ENCODE data around the gene MEGF9. TPM values are rescaled to one million over a fixed set of nuclear protein-coding genes. Genes with fewer than 3 reads are reported as not detected.

The MEGF9 gene
- total RNA-seq, 5 donors from 2014 or later (not counting 1 experiment from before 2014, with no cell fraction given) = 10.4 to 15.5 (median 11.3) TPM

DNA sequence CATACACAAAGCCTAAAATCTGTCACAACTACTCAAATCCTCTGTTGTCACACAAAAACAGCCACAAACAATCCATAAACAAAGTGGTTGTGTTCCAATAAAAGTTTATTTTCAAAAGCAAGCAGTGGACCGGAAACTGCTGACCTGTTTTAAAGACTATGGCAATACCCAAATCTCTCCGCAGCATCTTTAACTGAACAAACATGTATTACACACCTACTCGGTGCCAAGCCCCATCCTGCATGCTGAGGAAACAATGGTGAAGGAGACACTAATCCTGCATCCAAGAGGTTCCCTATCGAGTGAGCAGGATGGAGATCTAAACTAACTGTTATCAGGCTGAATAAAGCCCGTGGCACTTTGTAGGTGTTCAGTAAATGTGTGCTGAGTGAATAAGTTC lies 145.5 kb downstream of the MEGF9 start:
- Mint-ChIP-seq H3K4me1 (peaks cover 2 to 26% (median 12%) of the 10 kb centered on the region in 3 donors), H3K4me3 (no peak overlapping the region), H3K9me3 (no peaks in the 10 kb centered on the region), H3K27me3 (no peaks in the 10 kb centered on the region), H3K27ac (no peak overlapping the region), H3K36me3 (peaks cover 63% of the 10 kb centered on the region)
- Histone ChIP-seq H3K27me3 (replicated peaks in 1 of 2; ENCODE audit: control insufficient read depth in 2 of 2, extremely low read depth in 1 of 2, insufficient read depth in 2 of 2, low read length in 1 of 2) (no peaks in the 10 kb centered on the region), H3K4me1 (ENCODE audit: control insufficient read depth in 1 of 2, extremely low read depth in 1 of 2, insufficient read depth in 2 of 2, low read length in 2 of 2) (no peaks in the 10 kb centered on the region), H3K4me3 (ENCODE audit: control insufficient read depth in 1 of 2, extremely low read depth in 1 of 2, low read length in 1 of 2) (no peak overlapping the region), H3K9me3 (no peaks in the 10 kb centered on the region), H3K27ac (ENCODE audit: low read length) (no peak overlapping the region), H3K36me3 (ENCODE audit: control insufficient read depth in 2 of 2, extremely low read depth in 1 of 2, insufficient read depth in 1 of 2, low read length in 1 of 2) (peaks cover 12 to 72% of the 10 kb centered on the region in 2 donors)
- no peak for ATAC-seq (replicated peaks in 1 of 4)
- WGBS (ENCODE audit: insufficient coverage) = no CpG with 5 or more reads among the region's 5 CpGs
- CTCF ChIA-PET = no interaction called here
- POLR2A ChIA-PET = no interaction called here
- no peak for DNase-seq

DNA sequence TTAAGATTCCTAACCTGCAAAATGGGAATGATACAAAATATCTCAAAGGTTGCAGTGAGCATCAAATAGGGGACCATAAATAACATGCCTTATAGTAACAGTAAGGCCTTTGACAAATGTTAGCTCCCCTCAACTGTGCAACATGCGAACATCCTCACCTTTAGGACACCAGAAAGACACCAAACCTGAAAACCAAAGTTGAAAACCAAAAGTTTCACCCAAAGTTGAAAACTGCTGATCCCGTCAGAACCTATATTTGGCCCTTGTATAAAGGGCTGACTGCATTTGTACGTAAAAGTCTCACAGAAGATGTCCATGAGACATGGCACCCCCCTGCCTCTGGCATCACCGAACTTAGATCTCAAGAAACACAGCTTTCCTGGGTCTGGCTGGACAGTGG lies 146.4 kb downstream of the MEGF9 start:
- WGBS (ENCODE audit: insufficient coverage) = 82% methylated on average over 2 of the region's 4 CpGs
- POLR2A ChIA-PET = no interaction called here
- CTCF ChIA-PET = no interaction called here
- Mint-ChIP-seq H3K36me3 (peaks cover 70% of the 10 kb centered on the region), H3K4me3 (no peak overlapping the region), H3K9me3 (no peaks in the 10 kb centered on the region), H3K4me1 (peaks cover 4 to 22% (median 11%) of the 10 kb centered on the region in 3 donors), H3K27me3 (no peaks in the 10 kb centered on the region), H3K27ac (no peak overlapping the region)
- DNase-seq (no peak), ATAC-seq (replicated peaks in 1 of 4) (no peak)
- Histone ChIP-seq H3K4me1 (ENCODE audit: control insufficient read depth in 1 of 2, extremely low read depth in 1 of 2, insufficient read depth in 2 of 2, low read length in 2 of 2) (no peaks in the 10 kb centered on the region), H3K9me3 (no peaks in the 10 kb centered on the region), H3K36me3 (ENCODE audit: control insufficient read depth in 2 of 2, extremely low read depth in 1 of 2, insufficient read depth in 1 of 2, low read length in 1 of 2) (peaks cover 19 to 81% of the 10 kb centered on the region in 2 donors), H3K4me3 (ENCODE audit: control insufficient read depth in 1 of 2, extremely low read depth in 1 of 2, low read length in 1 of 2) (no peak overlapping the region), H3K27ac (ENCODE audit: low read length) (no peak overlapping the region), H3K27me3 (replicated peaks in 1 of 2; ENCODE audit: control insufficient read depth in 2 of 2, extremely low read depth in 1 of 2, insufficient read depth in 2 of 2, low read length in 1 of 2) (no peaks in the 10 kb centered on the region)

DNA sequence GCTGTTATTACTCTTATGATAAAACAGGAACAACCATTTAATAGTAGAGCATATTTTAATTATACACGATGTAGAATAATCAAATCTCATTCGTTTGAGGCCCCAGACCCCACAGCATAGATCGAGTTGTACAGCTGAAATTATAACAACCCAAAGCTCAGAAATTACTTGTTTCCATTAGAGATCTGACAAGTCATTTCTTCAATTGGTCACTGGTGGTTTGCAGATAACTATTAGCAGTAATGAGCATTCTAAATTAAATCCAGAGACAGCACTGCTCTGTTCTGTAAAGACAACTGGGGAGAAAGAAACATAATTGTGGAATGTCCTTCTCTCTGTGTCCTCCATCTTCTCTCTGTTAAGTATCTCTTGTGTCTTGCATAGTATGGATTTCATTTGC lies 147.2 kb downstream of the MEGF9 start:
- WGBS (ENCODE audit: insufficient coverage) = no CpG with 5 or more reads among the region's 3 CpGs
- no peak overlapping the region for H3K4me3 ChIP-seq (ENCODE audit: control insufficient read depth in 1 of 2, extremely low read depth in 1 of 2, low read length in 1 of 2)
- no peaks in the 10 kb centered on the region for H3K27me3 ChIP-seq (replicated peaks in 1 of 2; ENCODE audit: control insufficient read depth in 2 of 2, extremely low read depth in 1 of 2, insufficient read depth in 2 of 2, low read length in 1 of 2)
- POLR2A ChIA-PET = no interaction called here
- no peak for DNase-seq
- no peaks in the 10 kb centered on the region for H3K9me3 ChIP-seq
- Mint-ChIP-seq H3K27me3 (no peaks in the 10 kb centered on the region), H3K27ac (no peak overlapping the region), H3K9me3 (no peaks in the 10 kb centered on the region), H3K36me3 (peaks cover 76% of the 10 kb centered on the region), H3K4me1 (peaks cover 10 to 26% (median 16%) of the 10 kb centered on the region in 3 donors), H3K4me3 (no peak overlapping the region)
- no peak for ATAC-seq (replicated peaks in 1 of 4)
- no peak overlapping the region for H3K27ac ChIP-seq (ENCODE audit: low read length)
- peaks cover 19 to 88% of the 10 kb centered on the region in 2 donors for H3K36me3 ChIP-seq (ENCODE audit: control insufficient read depth in 2 of 2, extremely low read depth in 1 of 2, insufficient read depth in 1 of 2, low read length in 1 of 2)
- CTCF ChIA-PET = no interaction called here
- no peaks in the 10 kb centered on the region for H3K4me1 ChIP-seq (ENCODE audit: control insufficient read depth in 1 of 2, extremely low read depth in 1 of 2, insufficient read depth in 2 of 2, low read length in 2 of 2)

DNA sequence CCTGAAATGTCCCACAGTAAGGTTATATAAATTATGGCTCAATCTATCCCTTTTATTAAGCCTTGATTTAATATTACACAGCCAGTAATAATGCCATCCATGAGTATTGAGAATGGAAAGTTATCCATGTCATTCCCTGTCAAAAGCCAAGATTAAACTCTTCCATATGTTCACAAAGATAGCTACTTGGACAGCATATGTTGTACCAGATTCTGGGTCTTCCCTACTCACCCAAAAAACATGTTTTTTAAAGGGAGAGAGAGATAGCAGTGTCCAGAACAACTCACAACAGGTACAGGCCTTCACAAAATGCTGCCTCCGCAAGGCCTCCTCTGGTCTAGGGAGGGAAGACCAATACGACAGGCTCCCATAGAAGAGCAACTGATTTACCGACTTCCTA lies 149.7 kb downstream of the MEGF9 start:
- H3K9me3 ChIP-seq = no peaks in the 10 kb centered on the region
- no peaks in the 10 kb centered on the region for H3K27me3 ChIP-seq (replicated peaks in 1 of 2; ENCODE audit: control insufficient read depth in 2 of 2, extremely low read depth in 1 of 2, insufficient read depth in 2 of 2, low read length in 1 of 2)
- Mint-ChIP-seq H3K27me3 (no peaks in the 10 kb centered on the region), H3K9me3 (no peaks in the 10 kb centered on the region), H3K4me3 (no peak overlapping the region), H3K36me3 (peaks cover 67% of the 10 kb centered on the region), H3K27ac (no peak overlapping the region), H3K4me1 (peaks cover 14 to 31% (median 22%) of the 10 kb centered on the region in 3 donors)
- WGBS (ENCODE audit: insufficient coverage) = no CpG with 5 or more reads among the region's 3 CpGs
- no peaks in the 10 kb centered on the region for H3K4me1 ChIP-seq (ENCODE audit: control insufficient read depth in 1 of 2, extremely low read depth in 1 of 2, insufficient read depth in 2 of 2, low read length in 2 of 2)
- ChIA-PET CTCF (interaction anchor here in 1 of 2 donors (0.6 to 0.7 kb wide), 2 partner anchors 753 to 1569 kb away, joined by 3 to 4 read pairs; no protein-coding TSS in a partner anchor), POLR2A (no interaction called here)
- H3K36me3 ChIP-seq (ENCODE audit: control insufficient read depth in 2 of 2, extremely low read depth in 1 of 2, insufficient read depth in 1 of 2, low read length in 1 of 2) = peaks cover 16 to 74% of the 10 kb centered on the region in 2 donors
- no peak for DNase-seq
- no peak for ATAC-seq (replicated peaks in 1 of 4)
- no peak overlapping the region for H3K4me3 ChIP-seq (ENCODE audit: control insufficient read depth in 1 of 2, extremely low read depth in 1 of 2, low read length in 1 of 2)
- no peak overlapping the region for H3K27ac ChIP-seq (ENCODE audit: low read length)

DNA sequence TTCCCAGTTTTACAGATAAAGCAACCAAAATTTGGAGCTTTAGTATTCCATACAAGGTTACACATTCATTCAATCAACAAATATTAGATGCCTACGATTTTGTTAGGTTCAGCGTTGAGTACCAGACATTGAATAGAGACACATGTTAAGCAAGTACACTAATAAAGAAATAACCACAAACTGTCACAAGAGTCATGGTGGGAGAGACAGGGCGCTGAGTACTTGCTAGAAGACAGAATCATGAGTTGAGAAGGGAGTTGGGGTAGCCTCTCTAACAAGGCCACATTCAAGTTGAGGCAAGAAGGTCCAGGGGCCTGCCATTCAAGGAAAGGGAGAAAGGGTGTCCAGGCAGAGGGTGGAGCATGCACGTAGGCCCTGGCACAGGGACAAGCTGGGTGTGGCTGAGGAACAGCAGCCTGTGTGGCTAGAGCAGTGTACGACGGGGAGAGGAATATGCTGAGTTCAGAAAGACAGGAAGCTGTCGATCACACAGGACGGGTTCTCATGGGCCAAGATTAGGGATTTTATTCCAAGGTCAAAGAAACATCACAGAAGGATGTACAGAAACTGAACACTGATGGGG lies 151.3 kb downstream of the MEGF9 start:
- Mint-ChIP-seq H3K4me1 (peaks cover 17 to 30% (median 27%) of the 10 kb centered on the region in 3 donors), H3K27ac (no peak overlapping the region), H3K4me3 (no peak overlapping the region), H3K9me3 (no peaks in the 10 kb centered on the region), H3K36me3 (peaks cover 61% of the 10 kb centered on the region), H3K27me3 (no peaks in the 10 kb centered on the region)
- DNase-seq (no peak), ATAC-seq (replicated peaks in 1 of 4) (no peak)
- Histone ChIP-seq H3K4me1 (ENCODE audit: control insufficient read depth in 1 of 2, extremely low read depth in 1 of 2, insufficient read depth in 2 of 2, low read length in 2 of 2) (no peaks in the 10 kb centered on the region), H3K27me3 (replicated peaks in 1 of 2; ENCODE audit: control insufficient read depth in 2 of 2, extremely low read depth in 1 of 2, insufficient read depth in 2 of 2, low read length in 1 of 2) (no peaks in the 10 kb centered on the region), H3K27ac (ENCODE audit: low read length) (no peak overlapping the region), H3K36me3 (ENCODE audit: control insufficient read depth in 2 of 2, extremely low read depth in 1 of 2, insufficient read depth in 1 of 2, low read length in 1 of 2) (peaks cover 8 to 64% of the 10 kb centered on the region in 2 donors), H3K4me3 (ENCODE audit: control insufficient read depth in 1 of 2, extremely low read depth in 1 of 2, low read length in 1 of 2) (no peak overlapping the region), H3K9me3 (no peaks in the 10 kb centered on the region)
- WGBS (ENCODE audit: insufficient coverage) = 90% methylated on average over 5 of the region's 8 CpGs
- POLR2A ChIA-PET = no interaction called here
- CTCF ChIA-PET = no interaction called here

DNA sequence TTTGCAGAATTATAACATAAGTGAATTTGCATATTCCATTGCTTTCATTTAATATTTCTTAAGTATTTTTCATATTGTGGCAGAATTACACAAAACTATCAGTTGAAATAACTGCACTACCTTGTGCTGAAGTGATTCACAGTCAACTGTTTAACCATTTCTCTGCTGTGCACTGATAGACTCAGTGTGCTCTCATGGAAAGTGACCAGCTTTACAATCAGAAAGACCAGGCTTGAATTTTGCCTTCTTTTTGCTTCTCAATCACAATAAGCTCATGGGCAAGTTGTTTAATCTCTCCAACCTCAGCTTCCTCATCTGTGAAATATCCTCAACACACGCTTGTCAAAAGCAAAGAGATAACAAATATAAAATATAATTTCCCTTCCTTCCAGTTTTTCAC lies 152.6 kb downstream of the MEGF9 start:
- Histone ChIP-seq H3K27ac (ENCODE audit: low read length) (no peak overlapping the region), H3K27me3 (replicated peaks in 1 of 2; ENCODE audit: control insufficient read depth in 2 of 2, extremely low read depth in 1 of 2, insufficient read depth in 2 of 2, low read length in 1 of 2) (no peaks in the 10 kb centered on the region), H3K4me1 (ENCODE audit: control insufficient read depth in 1 of 2, extremely low read depth in 1 of 2, insufficient read depth in 2 of 2, low read length in 2 of 2) (no peaks in the 10 kb centered on the region), H3K9me3 (no peaks in the 10 kb centered on the region), H3K36me3 (ENCODE audit: control insufficient read depth in 2 of 2, extremely low read depth in 1 of 2, insufficient read depth in 1 of 2, low read length in 1 of 2) (peaks cover 7 to 58% of the 10 kb centered on the region in 2 donors), H3K4me3 (ENCODE audit: control insufficient read depth in 1 of 2, extremely low read depth in 1 of 2, low read length in 1 of 2) (no peak overlapping the region)
- Mint-ChIP-seq H3K36me3 (peaks cover 56% of the 10 kb centered on the region), H3K27ac (no peak overlapping the region), H3K4me1 (peaks cover 17 to 33% (median 30%) of the 10 kb centered on the region in 3 donors), H3K9me3 (no peaks in the 10 kb centered on the region), H3K4me3 (no peak overlapping the region), H3K27me3 (no peaks in the 10 kb centered on the region)
- DNase-seq (no peak), ATAC-seq (replicated peaks in 1 of 4) (no peak)
- ChIA-PET POLR2A (no interaction called here), CTCF (no interaction called here)
- no CpG with 5 or more reads among the region's 1 CpG for WGBS (ENCODE audit: insufficient coverage)
